ENCODE results near the gene C12orf50. TPM values are rescaled to one million over a fixed set of nuclear protein-coding genes. Genes with fewer than 3 reads are reported as not detected.

Gene C12orf50
- total and polyA plus RNA-seq, 9 of the 15 experiments (the other 6 are each of a cell fraction or from before 2014, with no cell fraction given): 0.07 to 0.14 (median 0.11) TPM; not detected in 6

DNA sequence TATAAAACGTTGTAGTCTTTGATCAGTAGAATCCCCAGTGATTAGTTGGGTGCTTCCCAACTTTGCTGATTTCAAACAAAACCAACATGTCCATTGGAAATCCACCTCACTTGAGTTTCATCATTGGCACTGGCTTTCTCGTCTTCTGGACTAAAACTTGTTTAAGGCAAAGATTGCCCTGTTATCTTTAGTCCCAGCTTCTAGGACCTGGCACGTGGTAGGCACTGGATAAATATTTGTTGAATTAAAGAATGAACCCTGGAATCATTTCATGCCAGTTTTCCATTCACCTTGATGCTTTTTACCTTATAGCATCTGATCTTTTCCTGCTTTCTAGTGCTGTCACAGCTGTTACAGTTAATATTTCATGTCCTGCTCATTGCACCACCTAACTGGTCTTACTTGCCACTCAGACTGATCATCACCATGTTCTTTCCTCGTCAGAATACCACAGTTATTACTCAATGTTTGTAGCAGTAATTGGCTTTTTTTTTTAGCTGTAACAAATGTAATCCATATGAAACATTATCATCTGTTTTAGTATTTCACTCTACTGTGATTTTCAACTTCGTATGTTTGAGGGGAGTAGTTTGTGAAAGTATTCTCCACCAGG, 7.3 kb upstream of the C12orf50 start:
- POLR2A ChIA-PET: interaction anchor here (0.7 to 1.0 kb wide), 4 partner anchors 10 to 213 kb away, joined by 3 read pairs; no protein-coding TSS in a partner anchor
- WGBS (ENCODE audit: insufficient coverage, low coverage, missing lambda C conversion rate): 1% methylated on average over 5 of the region's 5 CpGs
- H3K4me2 ChIP-seq (ENCODE audit: insufficient read depth, low read length): peak overlapping the region; percentile 82
- TF ChIP-seq CEBPB (tag; IDR thresholded peaks at IDR 0.05) (0 out of 2 replicates have a peak, but pooled peaks have one; percentile 30), ZNF830 (CRISPR knock-in tag; IDR thresholded peaks at IDR 0.05) (no peak), STAT5B (CRISPR knock-in tag; IDR thresholded peaks at IDR 0.05) (no peak), PKNOX1 (IDR thresholded peaks at IDR 0.05) (0 out of 2 replicates have a peak, but pooled peaks have one; percentile 6), DACH1 (IDR thresholded peaks at IDR 0.05; ENCODE audit: partially characterized antibody) (peak; percentile 17), CBX3 (IDR thresholded peaks at IDR 0.05; ENCODE audit: borderline replicate concordance in 1 of 2, low read length in 2 of 2) (no peak)
- TF ChIP-seq, protein P1, sequence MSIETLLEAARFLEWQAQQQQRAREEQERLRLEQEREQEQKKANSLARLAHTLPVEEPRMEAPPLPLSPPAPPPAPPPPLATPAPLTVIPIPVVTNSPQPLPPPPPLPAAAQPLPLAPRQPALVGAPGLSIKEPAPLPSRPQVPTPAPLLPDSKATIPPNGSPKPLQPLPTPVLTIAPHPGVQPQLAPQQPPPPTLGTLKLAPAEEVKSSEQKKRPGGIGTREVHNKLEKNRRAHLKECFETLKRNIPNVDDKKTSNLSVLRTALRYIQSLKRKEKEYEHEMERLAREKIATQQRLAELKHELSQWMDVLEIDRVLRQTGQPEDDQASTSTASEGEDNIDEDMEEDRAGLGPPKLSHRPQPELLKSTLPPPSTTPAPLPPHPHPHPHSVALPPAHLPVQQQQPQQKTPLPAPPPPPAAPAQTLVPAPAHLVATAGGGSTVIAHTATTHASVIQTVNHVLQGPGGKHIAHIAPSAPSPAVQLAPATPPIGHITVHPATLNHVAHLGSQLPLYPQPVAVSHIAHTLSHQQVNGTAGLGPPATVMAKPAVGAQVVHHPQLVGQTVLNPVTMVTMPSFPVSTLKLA (conservative IDR thresholded peaks at IDR 0.05): peak; percentile 21 to 30; a peak in 2 of 4 replicates
- H3K9ac ChIP-seq (ENCODE audit: insufficient read depth in 1 of 2, low read depth in 2 of 2, low read length in 2 of 2): peak overlapping the region in 1 of 2 experiments; percentile 90; a peak in 3 of 4 replicates
- H3K36me3 ChIP-seq (ENCODE audit: control insufficient read depth, insufficient read depth, low read length): peaks cover 45% of the 10 kb centered on the region
- peaks cover 0 to 19% of the 10 kb centered on the region in 2 experiments; a peak in 2 of 5 replicates for H3K4me1 ChIP-seq (replicated peaks in 1 of 2; ENCODE audit: control insufficient read depth in 2 of 2, insufficient read depth in 2 of 2, low read length in 2 of 2)
- peak overlapping the region; percentile 63 for H3K27ac ChIP-seq (ENCODE audit: extremely low read depth, low read depth, low read length)
- ATAC-seq (peak; percentile 19; the same call in 1 of the 3 replicates), DNase-seq (ENCODE audit: extremely low read depth in 1 of 4, low spot score in 3 of 4) (peak in 1 of 4 experiments; percentile 18), FAIRE-seq (no peak)
- BruUV-seq (replicated peaks): no TSS peak
- H4K20me1 ChIP-seq (replicated peaks; ENCODE audit: control insufficient read depth, insufficient read depth, low read length): no peaks in the 10 kb centered on the region
- no peaks in the 10 kb centered on the region for H3K9me1 ChIP-seq (ENCODE audit: control insufficient read depth, insufficient read depth, low read length)
- no peaks in the 10 kb centered on the region; the same call in 1 of the 2 replicates for H3K9me3 ChIP-seq (replicated peaks; ENCODE audit: control insufficient read depth, insufficient read depth, low read depth, low read length)
- in situ Hi-C loops (cut with MboI) (no loop called here), intact Hi-C loops (cut with micrococcal nuclease) (no loop called here)
- H3K27me3 ChIP-seq (ENCODE audit: control insufficient read depth in 2 of 2, insufficient read depth in 2 of 2, low read length in 2 of 2): no peaks in the 10 kb centered on the region
- H2AFZ ChIP-seq (ENCODE audit: low read depth, low read length): peak overlapping the region; percentile 41; the same call in 1 of the 2 replicates
- CTCF ChIA-PET (ENCODE audit: low intra/inter-chr PET ratio): no interaction called here
- peak overlapping the region; percentile 59 for H3K4me3 ChIP-seq
- peaks cover 62% of the 10 kb centered on the region for H3K79me2 ChIP-seq (ENCODE audit: control insufficient read depth, insufficient read depth, low read length)
